HG03469 (cell line): ENCODE measurements around the gene SEMA3E.
A peak's percentile ranks its signal among the peaks of the same experiment; 100 is the strongest.
"Not testable (repeated sequence)": the region's sequence is repeated elsewhere in the genome, so short reads cannot be mapped to it uniquely, and the experiment has no call there.

Experiments used
- ATAC-seq: cut with Tn5 transposase; IDR thresholded peaks from one replicate; pipeline ENCODE4 v1.9.1; 2021; ENCODE audit warnings: mild to moderate bottlenecking, moderate library complexity, moderate number of reproducible peaks; ENCODE audit not compliant: unreplicated experiment

The SEMA3E gene

GRCh38 chr7:83562960-83563359 is 86.0 kb downstream of the SEMA3E start:
- no peak for ATAC-seq

- no peak for ATAC-seq
Measured at GRCh38 chr7:83562289-83562688, 86.7 kb downstream of the SEMA3E start.

GRCh38 chr7:83559887-83560286 is 89.1 kb downstream of the SEMA3E start:
- ATAC-seq, result no peak

- not testable (repeated sequence) for ATAC-seq
Measured at GRCh38 chr7:83552556-83552955, 96.4 kb downstream of the SEMA3E start.

GRCh38 chr7:83550100-83550499 is 98.8 kb downstream of the SEMA3E start:
- no peak for ATAC-seq

GRCh38 chr7:83548250-83548649 is 100.7 kb downstream of the SEMA3E start:
- no peak for ATAC-seq

GRCh38 chr7:83547526-83547925 is 101.4 kb downstream of the SEMA3E start:
- peak; percentile 89 for ATAC-seq

- ATAC-seq, result no peak
Measured at GRCh38 chr7:83546586-83546985, 102.4 kb downstream of the SEMA3E start.

GRCh38 chr7:83541187-83541960 is 107.6 kb downstream of the SEMA3E start:
- no peak for ATAC-seq

GRCh38 chr7:83534488-83534887 is 114.5 kb downstream of the SEMA3E start:
- no peak for ATAC-seq

GRCh38 chr7:83532219-83532618 is 116.7 kb downstream of the SEMA3E start:
- no peak for ATAC-seq

GRCh38 chr7:83531766-83532165 is 117.2 kb downstream of the SEMA3E start:
- ATAC-seq, result no peak

GRCh38 chr7:83528925-83529423 is 120.0 kb downstream of the SEMA3E start:
- ATAC-seq, result no peak

- no peak for ATAC-seq
Measured at GRCh38 chr7:83524277-83525075, 124.5 kb downstream of the SEMA3E start.

GRCh38 chr7:83520726-83521125 is 128.2 kb downstream of the SEMA3E start:
- no peak for ATAC-seq

GRCh38 chr7:83519240-83519639 is 129.7 kb downstream of the SEMA3E start:
- ATAC-seq, result no peak

GRCh38 chr7:83517035-83517700 is 131.8 kb downstream of the SEMA3E start:
- no peak for ATAC-seq

- no peak for ATAC-seq
Measured at GRCh38 chr7:83514977-83515376, 134.0 kb downstream of the SEMA3E start.

- no peak for ATAC-seq
Measured at GRCh38 chr7:83509255-83510021, 139.5 kb downstream of the SEMA3E start.

GRCh38 chr7:83504330-83504729 is 144.6 kb downstream of the SEMA3E start:
- ATAC-seq, result no peak

- no peak for ATAC-seq
Measured at GRCh38 chr7:83502636-83503035, 146.3 kb downstream of the SEMA3E start.
